GM12864 (cell line): ENCODE measurements around the gene BHLHA15.

Experiments used
- DNase-seq: peaks from one replicate; pipeline ENCODE4 v3.0.0-alpha.2; 2011; ENCODE audit warnings: low read depth
- H3K4me3 ChIP-seq: 2 replicates; pipeline ENCODE4 v1.5.1; 2011; ENCODE audit warnings: mild to moderate bottlenecking, low read depth, low read length, control low read depth
- CTCF ChIP-seq: IDR thresholded peaks from 2 replicates; pipeline ENCODE4 v1.5.1; 2011; ENCODE audit warnings: low read depth, mild to moderate bottlenecking, moderate library complexity, low read length, control low read depth, inconsistent platforms; ENCODE audit errors: missing control alignments

BHLHA15 gene

GRCh38 chr7:98222533-98223195 lies 11.4 kb downstream of the BHLHA15 start:
- no peak for TF ChIP-seq CTCF
- no peak for DNase-seq
- no peak overlapping the region for H3K4me3 ChIP-seq

DNA sequence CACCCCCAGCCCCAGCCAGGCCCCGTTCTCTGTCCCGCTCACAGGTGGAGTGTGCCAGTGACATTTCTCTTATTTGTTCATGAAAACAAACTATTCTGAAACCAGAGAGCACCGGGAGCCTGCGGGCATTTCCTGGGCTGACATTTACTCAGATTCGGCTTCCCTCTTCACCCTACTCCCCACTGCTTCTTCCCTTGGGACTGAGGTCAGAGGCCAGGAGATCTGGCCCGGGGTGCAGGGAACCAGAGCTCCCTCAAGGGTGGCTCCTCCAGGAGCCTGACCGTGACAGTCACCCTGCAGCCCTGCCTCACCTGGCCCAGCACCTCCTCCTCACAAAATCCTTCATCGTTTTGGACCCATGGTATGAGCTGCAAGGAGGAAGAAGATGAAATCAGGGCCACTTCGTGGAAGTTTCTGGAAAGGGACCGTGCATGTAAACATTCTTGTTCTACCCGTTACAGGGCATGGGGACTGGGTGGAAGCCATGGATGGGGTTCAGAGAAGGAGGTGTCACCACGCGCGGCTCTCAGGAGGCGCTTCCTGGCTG lies 12.2 kb downstream of the BHLHA15 start:
- DNase-seq, result no peak
- no peak for TF ChIP-seq CTCF
- no peak overlapping the region for H3K4me3 ChIP-seq

DNA sequence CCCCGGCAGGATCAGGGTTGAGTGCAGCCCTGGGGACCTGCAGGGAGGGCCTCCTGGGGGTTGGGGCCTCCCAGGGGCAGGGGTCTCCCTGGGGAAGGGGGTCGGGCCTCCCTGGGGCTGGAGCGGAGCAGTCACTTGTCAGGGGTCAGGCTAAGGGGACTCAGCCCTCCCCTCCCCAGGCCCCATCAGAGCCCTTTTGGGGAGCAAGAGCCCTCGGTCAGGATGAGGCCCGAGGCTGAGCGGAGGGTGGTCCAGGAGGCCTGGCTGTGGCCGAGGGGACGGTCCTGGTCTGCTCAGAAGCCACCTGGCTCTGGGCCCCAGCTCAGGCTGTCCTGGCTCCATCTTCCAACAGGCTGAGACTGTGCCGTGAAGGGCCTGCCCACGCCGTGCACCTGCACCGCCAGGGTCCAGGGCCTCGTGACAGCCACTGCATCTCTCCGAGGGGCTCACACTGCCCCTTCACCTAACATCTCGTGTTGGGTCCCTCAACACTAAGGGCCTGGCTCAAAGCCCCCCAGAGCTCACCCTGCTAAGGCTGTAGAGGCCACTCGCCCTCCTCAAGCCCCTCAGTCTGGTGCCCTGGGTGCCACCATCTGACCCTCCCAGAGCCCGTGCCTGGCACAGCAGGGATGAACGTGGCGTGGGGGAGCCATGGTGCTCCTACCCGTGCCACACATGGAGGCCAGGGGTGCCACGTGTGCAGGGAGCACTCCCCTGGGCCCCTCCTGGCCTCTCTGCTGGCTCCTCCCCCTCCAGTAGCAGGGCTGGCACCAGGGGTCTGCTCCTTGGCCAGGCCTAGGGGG lies 12.9 kb downstream of the BHLHA15 start:
- no peak for DNase-seq
- no peak overlapping the region for H3K4me3 ChIP-seq
- no peak for TF ChIP-seq CTCF

- DNase-seq, result no peak
- H3K4me3 ChIP-seq, result no peak overlapping the region
- no peak for TF ChIP-seq CTCF
Observed at GRCh38 chr7:98224701-98225181, 13.5 kb downstream of the BHLHA15 start.

GRCh38 chr7:98225913-98226614 lies 14.8 kb downstream of the BHLHA15 start:
- no peak for DNase-seq
- no peak for TF ChIP-seq CTCF

DNA sequence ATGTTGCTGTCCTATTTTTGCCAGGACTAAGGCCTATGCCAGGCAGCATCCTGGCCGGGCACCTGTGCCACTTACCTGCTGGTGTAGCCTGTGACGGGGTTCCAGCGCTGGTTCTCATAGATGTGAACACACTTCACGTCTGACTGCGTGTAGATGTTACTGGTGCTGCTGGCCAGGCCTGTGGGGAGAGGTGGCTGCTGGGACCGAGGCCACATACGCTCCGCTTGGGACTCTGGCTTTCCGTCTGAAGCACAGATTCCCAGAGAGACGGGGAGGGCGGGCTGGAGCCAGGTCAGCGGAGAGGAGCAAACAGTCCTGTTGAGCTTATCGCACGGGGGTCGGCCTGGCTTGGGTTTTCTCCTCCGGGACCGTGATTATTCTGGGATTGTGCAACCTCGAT lies 16.7 kb downstream of the BHLHA15 start:
- TF ChIP-seq CTCF, result no peak
- no peak overlapping the region for H3K4me3 ChIP-seq
- DNase-seq, result no peak

More at GRCh38 chr7:98225913-98226614, 14.8 kb downstream of the BHLHA15 start:
- no peak overlapping the region for H3K4me3 ChIP-seq
